ENCODE results near the gene CXCL14.

DNA sequence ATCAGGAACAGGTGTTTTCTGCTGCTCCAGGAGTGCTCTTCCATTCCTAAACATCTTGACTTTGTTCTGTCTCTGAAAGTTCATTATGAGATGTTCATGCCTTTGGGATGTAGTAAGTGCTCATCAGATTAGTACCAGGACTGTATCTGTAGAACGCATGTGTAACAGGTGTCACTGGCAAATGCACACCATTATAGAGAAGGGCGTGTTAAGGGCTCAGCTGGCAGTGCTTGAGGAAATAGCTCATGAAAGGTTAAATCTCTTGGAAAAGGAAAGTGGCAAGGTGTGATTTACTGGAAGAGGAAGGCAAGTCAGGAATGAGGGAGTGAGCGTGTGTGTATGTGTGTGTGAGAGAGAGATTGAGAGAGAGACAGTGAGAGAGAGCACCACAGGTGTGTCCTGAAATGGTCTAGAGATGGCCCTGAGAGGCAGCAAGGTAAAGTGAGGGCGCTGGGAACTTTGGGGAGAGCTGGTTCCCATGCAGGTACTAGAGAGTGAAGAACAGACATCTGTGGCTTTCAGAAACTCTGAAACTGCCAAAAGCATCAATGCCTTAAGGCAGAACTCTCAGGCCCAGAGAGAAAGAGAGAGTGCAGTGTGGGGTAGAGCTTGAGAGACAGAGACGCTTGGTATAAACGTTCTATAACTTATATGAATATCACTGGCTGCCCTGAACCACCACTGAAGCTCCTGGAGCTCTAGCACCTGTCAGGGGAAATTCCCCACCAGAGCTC, 13.7 kb upstream of the CXCL14 start:
- TF ChIP-seq, protein P1, sequence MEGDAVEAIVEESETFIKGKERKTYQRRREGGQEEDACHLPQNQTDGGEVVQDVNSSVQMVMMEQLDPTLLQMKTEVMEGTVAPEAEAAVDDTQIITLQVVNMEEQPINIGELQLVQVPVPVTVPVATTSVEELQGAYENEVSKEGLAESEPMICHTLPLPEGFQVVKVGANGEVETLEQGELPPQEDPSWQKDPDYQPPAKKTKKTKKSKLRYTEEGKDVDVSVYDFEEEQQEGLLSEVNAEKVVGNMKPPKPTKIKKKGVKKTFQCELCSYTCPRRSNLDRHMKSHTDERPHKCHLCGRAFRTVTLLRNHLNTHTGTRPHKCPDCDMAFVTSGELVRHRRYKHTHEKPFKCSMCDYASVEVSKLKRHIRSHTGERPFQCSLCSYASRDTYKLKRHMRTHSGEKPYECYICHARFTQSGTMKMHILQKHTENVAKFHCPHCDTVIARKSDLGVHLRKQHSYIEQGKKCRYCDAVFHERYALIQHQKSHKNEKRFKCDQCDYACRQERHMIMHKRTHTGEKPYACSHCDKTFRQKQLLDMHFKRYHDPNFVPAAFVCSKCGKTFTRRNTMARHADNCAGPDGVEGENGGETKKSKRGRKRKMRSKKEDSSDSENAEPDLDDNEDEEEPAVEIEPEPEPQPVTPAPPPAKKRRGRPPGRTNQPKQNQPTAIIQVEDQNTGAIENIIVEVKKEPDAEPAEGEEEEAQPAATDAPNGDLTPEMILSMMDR (IDR thresholded peaks at IDR 0.05) = no peak
- no peak for TF ChIP-seq POLR2A (IDR thresholded peaks at IDR 0.05)
